ENCODE results near the gene AP3M1. TPM values are rescaled to one million over a fixed set of nuclear protein-coding genes. Genes with fewer than 3 reads are reported as not detected.

The AP3M1 gene
- total and polyA plus RNA-seq, 2 donors (not counting 1 experiment from before 2014, with no cell fraction given), result 28.4 to 55.3 TPM

GRCh38 chr10:74084955-74085354, 65.7 kb downstream of the AP3M1 start:
- Histone ChIP-seq H3K27me3 (ENCODE audit: control insufficient read depth, insufficient read depth, low read length) (no peaks in the 10 kb centered on the region), H4K20me1 (ENCODE audit: control insufficient read depth, extremely low read depth, insufficient read depth, low read length) (no peaks in the 10 kb centered on the region), H3K27ac (ENCODE audit: insufficient read depth, low read length) (no peak overlapping the region), H2AFZ (ENCODE audit: low read length) (no peak overlapping the region), H3K36me3 (ENCODE audit: control insufficient read depth, insufficient read depth, low read length) (peaks cover 15% of the 10 kb centered on the region), H3K4me3 (replicated peaks in 1 of 4; ENCODE audit: control extremely low read depth in 1 of 4, insufficient read depth in 1 of 4, low read depth in 3 of 4, low read length in 4 of 4) (no peak overlapping the region), H3K9me3 (ENCODE audit: control insufficient read depth, insufficient read depth, low read depth, low read length) (no peaks in the 10 kb centered on the region), H3K79me2 (ENCODE audit: control insufficient read depth, insufficient read depth, low read length) (peaks cover 33% of the 10 kb centered on the region), H3K4me2 (ENCODE audit: extremely low read depth, insufficient read depth, low read length) (no peak overlapping the region), H3K9ac (ENCODE audit: insufficient read depth, low read length) (no peak overlapping the region), H3K4me1 (ENCODE audit: control insufficient read depth, extremely low read depth, insufficient read depth, low read length) (peaks cover 3% of the 10 kb centered on the region)
- TF ChIP-seq, protein P1, sequence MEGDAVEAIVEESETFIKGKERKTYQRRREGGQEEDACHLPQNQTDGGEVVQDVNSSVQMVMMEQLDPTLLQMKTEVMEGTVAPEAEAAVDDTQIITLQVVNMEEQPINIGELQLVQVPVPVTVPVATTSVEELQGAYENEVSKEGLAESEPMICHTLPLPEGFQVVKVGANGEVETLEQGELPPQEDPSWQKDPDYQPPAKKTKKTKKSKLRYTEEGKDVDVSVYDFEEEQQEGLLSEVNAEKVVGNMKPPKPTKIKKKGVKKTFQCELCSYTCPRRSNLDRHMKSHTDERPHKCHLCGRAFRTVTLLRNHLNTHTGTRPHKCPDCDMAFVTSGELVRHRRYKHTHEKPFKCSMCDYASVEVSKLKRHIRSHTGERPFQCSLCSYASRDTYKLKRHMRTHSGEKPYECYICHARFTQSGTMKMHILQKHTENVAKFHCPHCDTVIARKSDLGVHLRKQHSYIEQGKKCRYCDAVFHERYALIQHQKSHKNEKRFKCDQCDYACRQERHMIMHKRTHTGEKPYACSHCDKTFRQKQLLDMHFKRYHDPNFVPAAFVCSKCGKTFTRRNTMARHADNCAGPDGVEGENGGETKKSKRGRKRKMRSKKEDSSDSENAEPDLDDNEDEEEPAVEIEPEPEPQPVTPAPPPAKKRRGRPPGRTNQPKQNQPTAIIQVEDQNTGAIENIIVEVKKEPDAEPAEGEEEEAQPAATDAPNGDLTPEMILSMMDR (conservative IDR thresholded peaks at IDR 0.05 in 1 of 2, IDR thresholded peaks at IDR 0.05 in 1 of 2; ENCODE audit: low read depth in 1 of 2, low read length in 2 of 2), result no peak
- no peak for TF ChIP-seq EZH2 (IDR thresholded peaks at IDR 0.05; ENCODE audit: low read length, missing control alignments)
- DNase-seq (ENCODE audit: low read depth in 2 of 2), result no peak

DNA sequence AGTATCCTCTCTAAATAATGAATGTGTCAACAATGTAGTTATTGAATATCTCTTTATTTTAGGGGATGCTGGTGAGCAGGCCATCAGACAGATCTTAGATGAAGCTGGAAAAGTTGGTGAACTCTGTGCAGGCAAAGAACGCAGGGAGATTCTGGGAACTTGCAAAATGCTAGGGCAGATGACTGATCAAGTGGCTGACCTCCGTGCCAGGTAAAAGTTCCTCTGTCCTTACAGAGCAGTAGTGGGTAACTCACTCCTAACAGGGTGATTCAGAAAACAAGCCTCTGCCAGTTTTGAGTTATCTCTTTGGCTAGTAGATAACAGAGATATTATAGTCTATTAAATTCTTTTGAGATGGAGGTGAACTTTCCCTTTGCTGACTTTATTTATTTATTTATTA, 67.3 kb downstream of the AP3M1 start:
- H3K79me2 ChIP-seq (ENCODE audit: control insufficient read depth, insufficient read depth, low read length), result peaks cover 31% of the 10 kb centered on the region
- H2AFZ ChIP-seq (ENCODE audit: low read length), result no peak overlapping the region
- no peaks in the 10 kb centered on the region for H3K27me3 ChIP-seq (ENCODE audit: control insufficient read depth, insufficient read depth, low read length)
- H3K9ac ChIP-seq (ENCODE audit: insufficient read depth, low read length), result no peak overlapping the region
- H3K4me1 ChIP-seq (ENCODE audit: control insufficient read depth, extremely low read depth, insufficient read depth, low read length), result peaks cover 11% of the 10 kb centered on the region
- TF ChIP-seq, protein P1 (conservative IDR thresholded peaks at IDR 0.05 in 1 of 2, IDR thresholded peaks at IDR 0.05 in 1 of 2; ENCODE audit: low read depth in 1 of 2, low read length in 2 of 2), result no peak
- TF ChIP-seq EZH2 (IDR thresholded peaks at IDR 0.05; ENCODE audit: low read length, missing control alignments), result no peak
- H3K4me3 ChIP-seq (replicated peaks in 1 of 4; ENCODE audit: control extremely low read depth in 1 of 4, insufficient read depth in 1 of 4, low read depth in 3 of 4, low read length in 4 of 4), result no peak overlapping the region
- no peak overlapping the region for H3K4me2 ChIP-seq (ENCODE audit: extremely low read depth, insufficient read depth, low read length)
- H3K36me3 ChIP-seq (ENCODE audit: control insufficient read depth, insufficient read depth, low read length), result peaks cover 5% of the 10 kb centered on the region
- no peaks in the 10 kb centered on the region for H4K20me1 ChIP-seq (ENCODE audit: control insufficient read depth, extremely low read depth, insufficient read depth, low read length)
- H3K27ac ChIP-seq (ENCODE audit: insufficient read depth, low read length), result no peak overlapping the region
- H3K9me3 ChIP-seq (ENCODE audit: control insufficient read depth, insufficient read depth, low read depth, low read length), result no peaks in the 10 kb centered on the region
- DNase-seq (ENCODE audit: low read depth in 2 of 2), result no peak

DNA sequence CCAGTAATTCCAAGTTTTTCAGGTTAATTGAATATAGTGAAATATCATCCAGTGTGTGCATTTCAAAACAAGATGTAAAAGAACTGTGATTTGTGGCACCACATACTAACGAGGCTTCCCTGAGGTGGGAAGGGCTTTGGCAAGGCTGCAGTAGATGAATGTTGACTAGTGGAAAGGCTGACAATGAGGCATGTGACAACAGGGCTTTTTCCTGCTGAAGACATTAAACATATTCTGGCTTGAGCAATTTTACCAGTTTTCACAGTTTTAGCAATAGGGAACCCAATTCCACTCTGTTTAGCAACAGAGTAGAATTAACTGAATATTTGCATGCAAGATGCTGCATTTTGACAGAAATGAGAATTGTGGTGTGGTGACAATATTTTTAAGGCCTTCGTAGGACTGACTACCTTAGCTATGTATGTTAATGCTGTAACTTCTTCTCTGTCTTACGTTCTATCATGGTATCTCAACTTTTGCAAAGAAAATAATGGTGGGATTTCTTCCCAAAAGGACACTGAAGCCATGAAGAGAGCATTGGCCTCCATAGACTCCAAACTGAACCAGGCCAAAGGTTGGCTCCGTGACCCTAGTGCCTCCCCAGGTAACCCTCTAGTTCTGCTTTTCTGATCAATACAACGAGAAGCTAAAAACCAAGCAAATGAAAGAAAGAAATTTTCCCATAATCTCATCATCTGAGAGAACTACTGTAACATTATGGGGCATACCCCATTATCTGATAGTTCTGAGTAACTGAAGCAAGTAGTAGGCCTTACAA, 68.5 kb downstream of the AP3M1 start:
- H3K27me3 ChIP-seq (ENCODE audit: control insufficient read depth, insufficient read depth, low read length), result no peaks in the 10 kb centered on the region
- H3K4me1 ChIP-seq (ENCODE audit: control insufficient read depth, extremely low read depth, insufficient read depth, low read length), result peaks cover 14% of the 10 kb centered on the region
- no peak overlapping the region for H3K4me2 ChIP-seq (ENCODE audit: extremely low read depth, insufficient read depth, low read length)
- peaks cover 3% of the 10 kb centered on the region for H3K36me3 ChIP-seq (ENCODE audit: control insufficient read depth, insufficient read depth, low read length)
- H3K9ac ChIP-seq (ENCODE audit: insufficient read depth, low read length), result no peak overlapping the region
- DNase-seq (ENCODE audit: low read depth in 2 of 2), result no peak
- TF ChIP-seq EZH2 (IDR thresholded peaks at IDR 0.05; ENCODE audit: low read length, missing control alignments), result no peak
- TF ChIP-seq, protein P1 (conservative IDR thresholded peaks at IDR 0.05 in 1 of 2, IDR thresholded peaks at IDR 0.05 in 1 of 2; ENCODE audit: low read depth in 1 of 2, low read length in 2 of 2), result no peak
- H3K9me3 ChIP-seq (ENCODE audit: control insufficient read depth, insufficient read depth, low read depth, low read length), result no peaks in the 10 kb centered on the region
- no peak overlapping the region for H2AFZ ChIP-seq (ENCODE audit: low read length)
- no peaks in the 10 kb centered on the region for H4K20me1 ChIP-seq (ENCODE audit: control insufficient read depth, extremely low read depth, insufficient read depth, low read length)
- no peak overlapping the region for H3K27ac ChIP-seq (ENCODE audit: insufficient read depth, low read length)
- no peak overlapping the region for H3K4me3 ChIP-seq (replicated peaks in 1 of 4; ENCODE audit: control extremely low read depth in 1 of 4, insufficient read depth in 1 of 4, low read depth in 3 of 4, low read length in 4 of 4)
- peaks cover 32% of the 10 kb centered on the region for H3K79me2 ChIP-seq (ENCODE audit: control insufficient read depth, insufficient read depth, low read length)
